HG03457 (cell line): ENCODE data around the gene NR5A2.

Experiments used
- ATAC-seq: cut with Tn5 transposase; IDR thresholded peaks from one replicate; pipeline ENCODE4 v1.9.1; 2021; ENCODE audit warnings: moderate number of reproducible peaks; ENCODE audit not compliant: unreplicated experiment

Gene NR5A2

DNA sequence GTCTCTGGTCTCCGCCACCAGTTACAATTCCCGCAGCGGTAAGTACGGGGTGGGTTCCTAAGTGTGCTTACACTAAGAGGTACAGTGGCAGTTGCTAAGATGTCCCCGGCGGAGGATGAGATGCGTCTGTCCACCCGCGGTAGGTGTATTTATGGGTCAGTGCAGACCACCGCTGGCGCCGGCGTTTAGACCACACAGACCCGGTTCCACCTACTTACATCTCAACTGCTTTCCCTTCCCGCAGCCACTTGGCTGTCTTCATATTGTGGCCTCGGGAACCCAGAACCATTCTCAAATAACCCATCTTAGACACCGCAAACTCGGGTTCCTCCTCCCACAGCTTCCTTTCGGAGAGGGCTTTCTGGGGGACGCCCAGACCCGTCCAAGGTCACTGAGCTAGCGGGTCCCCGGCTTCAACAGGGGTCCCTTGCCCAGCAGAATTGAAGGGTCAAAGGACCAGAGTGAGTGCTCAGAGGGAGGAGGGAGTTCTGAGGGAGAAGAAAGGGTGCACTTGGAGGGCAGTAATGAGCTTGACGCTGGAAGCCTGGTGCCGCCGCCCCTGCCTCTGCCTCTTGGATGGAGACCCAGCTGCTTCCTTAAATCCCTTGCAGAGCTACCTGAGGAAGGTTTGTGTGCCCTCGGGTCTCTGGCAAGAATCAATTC is 8.6 kb downstream of the NR5A2 start:
- ATAC-seq = no peak

DNA sequence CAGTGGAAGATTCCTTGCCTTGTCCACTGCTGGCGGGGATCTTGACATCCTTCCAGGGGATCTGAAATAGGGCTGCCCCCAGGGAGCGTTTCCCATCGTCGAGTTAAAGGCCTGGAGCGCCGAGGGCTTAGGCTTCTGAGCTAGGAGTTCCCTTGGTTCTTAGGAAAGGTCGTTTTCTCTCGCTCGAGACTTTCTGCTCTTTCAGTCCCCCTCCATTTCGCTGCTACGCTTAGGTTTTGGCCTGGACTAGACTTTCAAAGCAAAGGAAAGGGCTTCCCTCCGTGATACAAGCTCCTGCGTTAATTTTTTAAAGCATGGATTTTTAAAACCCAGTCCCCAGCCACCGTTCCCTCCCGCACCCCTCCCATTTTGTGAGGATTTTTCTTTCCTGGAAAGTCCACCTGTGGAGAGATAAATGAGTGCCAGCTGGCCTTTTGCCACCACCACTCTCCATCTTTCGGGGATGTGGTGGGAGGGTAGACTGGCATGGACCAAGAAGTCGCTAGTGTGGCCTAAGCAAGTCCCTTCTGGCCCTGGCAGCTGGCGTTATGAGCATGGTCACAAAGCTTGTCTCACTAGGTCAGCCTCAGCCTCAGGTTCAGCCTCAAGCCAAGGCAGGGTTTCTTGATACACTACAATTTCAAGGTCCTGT is 9.2 kb downstream of the NR5A2 start:
- no peak for ATAC-seq

DNA sequence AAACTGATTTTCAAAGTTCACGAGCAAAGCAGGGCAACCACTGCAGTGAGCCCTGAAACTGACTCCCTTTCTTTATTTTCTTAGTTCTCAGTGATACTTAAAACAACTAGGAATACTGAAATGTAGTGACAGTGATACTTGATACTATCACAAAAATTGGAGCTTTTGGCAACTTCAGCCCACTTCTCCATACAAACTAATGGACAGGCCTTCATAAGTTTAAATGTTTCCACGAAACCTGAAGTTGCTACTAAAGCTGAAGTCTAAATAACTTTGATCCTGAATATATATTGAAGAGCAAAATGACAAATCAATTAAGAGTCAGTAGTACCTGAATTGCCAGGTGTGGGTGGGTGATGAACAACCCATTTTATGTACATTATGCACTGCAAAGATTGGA is 10.0 kb downstream of the NR5A2 start:
- ATAC-seq = no peak

DNA sequence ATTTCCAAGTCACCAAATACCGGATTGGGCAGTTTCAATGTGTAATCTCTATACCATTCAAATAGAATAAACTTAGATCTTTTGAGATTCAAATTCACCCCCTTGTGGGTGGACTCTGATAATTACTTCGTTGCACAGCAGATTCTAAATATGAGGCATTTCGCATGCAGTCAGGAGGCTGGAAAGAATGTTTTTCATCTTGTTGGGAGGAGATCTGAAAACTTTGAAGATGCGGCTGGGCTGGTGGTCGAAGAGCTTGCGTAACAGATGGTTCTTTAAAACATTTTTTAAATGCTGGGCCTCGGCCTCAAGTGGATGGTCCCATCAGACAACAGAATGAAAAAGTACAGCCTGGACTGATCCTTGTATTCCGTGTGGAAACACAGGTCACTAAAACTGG is 10.4 kb downstream of the NR5A2 start:
- ATAC-seq = no peak

DNA sequence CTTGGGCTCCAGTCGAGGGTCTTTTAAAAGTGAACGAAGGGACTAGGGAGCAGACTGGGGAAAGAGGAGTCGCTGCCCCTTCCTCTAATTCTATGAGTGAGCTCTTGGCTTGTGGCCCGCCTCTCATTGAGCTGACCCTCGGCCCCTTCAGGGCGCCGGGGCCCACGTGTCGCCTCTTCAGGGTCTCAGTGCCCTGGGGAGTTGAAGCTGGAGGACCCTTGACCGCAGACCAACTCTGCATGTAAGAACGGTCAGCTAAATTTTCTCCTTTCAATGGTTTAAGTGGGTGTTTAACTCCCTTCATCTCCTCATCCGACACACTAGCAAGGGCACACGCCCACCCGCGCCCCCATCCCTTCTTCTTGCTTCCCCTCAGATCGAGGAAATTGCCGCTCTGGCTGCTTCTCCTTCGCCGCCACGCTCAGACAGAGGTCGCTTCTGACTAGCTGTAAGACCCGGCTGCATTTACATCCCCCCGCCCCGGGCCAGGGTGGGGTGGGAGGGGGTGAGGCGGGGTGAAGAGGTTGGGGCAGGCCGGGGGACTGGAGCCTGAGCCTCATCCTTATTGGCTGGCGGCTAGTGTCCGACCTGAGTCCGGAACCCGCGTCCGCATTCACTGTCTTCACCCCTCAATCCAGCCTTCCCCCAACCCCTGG is 10.9 kb downstream of the NR5A2 start:
- no peak for ATAC-seq

DNA sequence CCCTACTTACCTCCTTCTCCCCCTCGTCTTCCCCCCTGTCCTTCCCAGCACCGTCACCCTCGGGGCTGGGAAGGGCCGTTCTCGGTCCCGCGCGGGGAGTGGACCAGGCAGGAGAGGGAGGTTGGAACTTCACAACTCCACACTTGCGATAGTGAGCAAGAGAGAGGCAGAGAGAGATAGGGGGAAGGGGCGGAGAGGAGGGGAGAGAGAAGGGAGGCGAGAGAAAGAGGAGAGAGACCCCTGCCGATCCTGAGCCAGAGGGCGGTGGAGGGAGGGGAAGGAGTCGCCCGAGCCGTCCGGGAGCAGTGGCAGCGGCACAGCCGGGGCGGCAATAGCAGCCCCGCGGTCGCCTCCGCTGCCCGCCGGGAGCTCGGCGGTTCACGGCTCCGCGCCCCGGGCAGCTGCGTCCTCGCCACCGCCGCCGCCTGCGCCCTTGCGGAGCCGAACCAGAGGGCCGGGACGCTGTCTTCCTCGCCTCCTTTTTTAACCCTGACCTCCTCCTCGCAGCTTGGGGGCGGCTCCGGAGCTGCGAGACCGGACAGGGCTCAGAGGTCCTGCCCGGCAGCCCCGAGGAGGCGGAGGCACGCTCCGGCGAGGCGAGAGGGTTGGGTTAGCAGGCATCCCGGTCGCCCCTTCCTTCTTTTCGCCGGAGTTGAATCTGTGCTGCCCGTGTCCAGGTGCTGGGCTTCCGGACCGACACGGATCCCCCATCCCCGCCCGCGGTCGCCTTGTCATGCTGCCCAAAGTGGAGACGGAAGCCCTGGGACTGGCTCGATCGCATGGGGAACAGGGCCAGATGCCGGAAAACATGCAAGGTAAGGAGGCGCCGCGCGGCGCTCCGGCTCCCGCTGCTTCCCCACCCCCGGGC is 11.7 kb downstream of the NR5A2 start:
- ATAC-seq = no peak

DNA sequence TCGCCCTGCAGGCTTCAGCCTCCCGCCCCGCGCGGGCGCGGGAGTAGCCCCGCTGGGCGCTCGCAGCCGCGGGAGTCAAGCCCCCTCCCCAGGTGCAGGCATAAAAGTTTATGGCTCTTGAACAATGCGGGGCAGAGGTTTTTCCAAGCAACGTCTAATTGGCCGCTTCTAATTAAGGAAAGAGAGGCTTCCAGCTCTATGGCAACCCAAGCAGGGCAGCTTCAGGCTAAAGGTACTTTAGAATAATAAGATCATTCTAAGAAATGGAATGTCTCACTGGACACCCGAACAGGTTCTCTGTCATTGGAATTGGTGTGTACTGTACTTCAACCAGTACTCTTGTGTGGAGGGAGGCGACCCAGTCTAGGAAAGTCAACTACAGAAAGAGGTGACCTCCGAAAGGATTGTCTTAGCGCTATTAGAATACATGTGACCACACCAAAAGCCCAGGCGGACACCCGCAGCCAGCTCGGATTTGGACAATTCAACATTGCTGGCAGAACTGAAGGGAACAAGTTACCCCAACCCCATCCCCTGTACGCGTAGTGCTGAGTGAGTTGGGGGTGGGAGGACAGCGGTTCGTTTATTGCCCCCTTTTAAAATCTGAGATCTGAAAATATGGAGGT is 12.5 kb downstream of the NR5A2 start:
- no peak for ATAC-seq

DNA sequence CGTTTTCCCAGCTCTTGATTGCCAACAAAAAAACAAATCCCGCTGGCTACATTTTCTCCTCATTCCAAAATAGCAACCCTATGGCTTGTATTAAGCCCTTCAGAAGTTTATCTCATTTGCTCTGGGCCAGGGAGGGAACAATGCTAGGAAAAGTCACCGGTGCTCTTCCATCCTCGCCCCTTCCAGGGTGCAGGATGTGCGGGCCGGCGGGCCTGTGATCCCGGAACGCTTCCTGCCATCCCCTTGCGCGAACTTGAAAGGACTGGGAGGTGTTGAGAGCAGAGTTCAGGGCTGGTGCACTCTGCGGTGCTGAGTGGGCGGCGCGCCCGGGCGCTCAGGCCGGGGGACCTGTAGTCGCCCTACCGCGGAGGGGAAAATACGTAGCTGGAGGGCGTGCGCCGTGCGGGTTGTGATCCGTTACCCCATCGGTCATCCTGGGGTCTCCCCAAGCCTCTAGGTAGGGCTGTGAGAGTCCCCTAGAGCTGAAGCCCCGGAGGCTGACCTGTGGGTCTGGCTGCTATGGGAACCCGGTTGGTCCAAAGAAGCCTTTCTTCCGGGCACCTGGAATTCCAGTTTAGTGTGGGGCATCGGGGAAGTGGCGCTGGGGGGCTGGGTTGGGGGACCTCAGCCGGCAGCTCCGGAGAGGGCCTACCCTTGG is 13.1 kb downstream of the NR5A2 start:
- ATAC-seq = no peak

DNA sequence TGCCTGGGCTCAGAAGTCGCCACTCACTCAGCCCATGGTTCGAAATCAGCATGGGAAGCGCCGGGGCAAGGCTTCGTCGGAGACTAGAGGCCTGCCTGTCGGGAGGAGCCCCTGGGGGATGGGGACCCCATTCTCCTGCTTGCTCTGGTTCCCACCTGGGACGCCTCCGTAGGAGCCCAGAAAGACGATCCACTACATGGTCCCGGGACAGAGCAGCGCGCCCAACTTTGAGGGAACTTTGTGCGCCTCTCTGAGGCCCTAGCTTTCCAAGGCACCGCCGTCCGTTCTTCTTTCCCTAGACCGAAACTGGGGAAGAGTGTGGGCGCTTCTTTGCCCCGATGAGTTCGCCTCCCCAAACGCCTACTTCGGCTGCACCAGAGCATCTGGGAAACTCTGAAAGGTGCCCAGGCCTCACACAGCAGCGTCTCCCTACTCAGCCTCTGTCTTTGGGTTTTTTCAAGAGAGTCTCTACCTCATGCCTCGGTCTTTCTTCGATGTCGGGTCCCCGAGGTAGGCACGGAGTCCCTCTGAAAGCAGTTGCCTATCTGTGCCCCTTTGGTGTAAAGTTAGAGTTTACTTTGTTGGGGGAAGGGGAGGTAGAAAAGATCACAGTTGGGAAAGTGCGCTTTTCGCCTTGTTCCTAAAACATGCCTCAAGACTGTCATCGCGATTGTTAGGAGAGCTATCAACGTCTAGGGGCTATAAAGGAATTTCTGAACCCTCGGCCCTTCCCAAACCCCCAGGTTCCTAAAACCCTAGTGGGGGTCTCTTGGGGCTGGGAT is 14.0 kb downstream of the NR5A2 start:
- ATAC-seq = no peak

DNA sequence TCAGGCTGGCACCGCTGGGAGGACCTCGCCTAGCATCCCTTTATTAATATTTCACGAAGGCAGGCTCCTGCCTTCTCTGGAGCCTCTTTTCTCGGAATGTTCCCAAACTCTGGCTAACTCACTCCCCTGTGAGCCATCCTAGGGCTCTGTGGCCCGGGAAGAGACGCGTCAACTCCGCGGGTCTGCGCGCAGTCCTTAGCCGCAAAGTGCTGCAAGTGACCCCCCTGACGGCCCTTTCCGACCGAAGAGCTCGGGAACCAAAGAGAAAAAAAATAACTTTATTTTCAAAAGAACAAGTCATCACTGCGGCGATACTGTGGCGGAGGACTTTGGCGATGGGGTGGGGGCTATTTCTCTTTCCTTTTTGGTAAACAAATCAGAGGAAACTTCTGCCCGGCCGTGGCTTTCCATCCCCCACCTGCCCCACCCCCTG is 14.6 kb downstream of the NR5A2 start:
- ATAC-seq = no peak

DNA sequence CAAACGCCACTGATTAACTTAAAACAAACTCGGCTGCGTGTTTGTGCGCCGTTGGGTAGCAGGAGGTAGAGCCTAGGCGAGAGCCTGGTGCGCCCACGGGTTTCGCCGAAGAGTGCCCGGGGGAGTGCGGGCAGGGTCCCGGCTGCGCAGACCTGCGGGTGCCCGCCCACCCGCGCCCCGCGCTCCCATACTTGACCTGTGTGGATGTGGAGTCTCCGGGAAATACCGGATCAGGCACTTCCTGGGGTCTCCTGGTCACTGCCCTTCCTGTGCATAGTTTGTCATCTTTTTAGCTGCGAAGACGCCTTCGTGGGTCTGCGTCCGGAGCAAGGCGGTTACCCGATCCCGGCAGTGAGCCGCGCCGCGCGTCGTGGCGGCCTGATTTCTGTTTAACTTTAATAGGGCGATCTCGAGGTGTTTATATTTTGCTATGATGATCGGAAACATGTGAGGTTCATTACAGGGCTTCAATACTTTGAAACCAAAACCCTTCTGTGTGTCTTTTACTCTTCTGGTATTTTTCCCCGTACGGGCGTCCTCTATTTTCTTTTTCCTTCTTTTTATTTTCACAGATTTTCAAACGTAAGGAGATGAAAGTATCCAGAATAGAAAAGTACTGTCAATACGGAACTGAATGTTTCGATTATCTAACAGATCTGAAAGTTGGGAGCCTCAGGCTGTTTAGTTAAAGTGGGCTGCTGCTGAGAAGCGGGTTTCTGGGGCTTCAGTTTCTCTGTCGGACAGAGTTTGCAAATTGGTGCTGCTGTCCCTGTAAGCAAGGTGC is 15.2 kb downstream of the NR5A2 start:
- ATAC-seq = no peak

DNA sequence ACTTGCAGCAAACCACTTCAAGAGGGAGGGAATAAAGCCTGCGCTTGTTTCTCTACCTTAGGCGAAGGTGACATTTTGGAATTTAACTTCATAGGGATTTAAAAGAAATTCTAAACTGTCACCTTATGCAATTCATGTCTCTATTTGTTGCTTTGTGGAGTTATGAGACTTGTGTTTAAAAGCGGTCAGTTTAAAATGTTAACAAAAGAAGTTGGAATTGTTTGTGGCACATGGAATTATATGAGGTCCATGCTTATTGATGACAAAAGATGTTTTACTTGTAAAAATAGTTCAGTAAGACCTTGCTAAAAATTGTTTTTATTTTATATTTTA is 15.8 kb downstream of the NR5A2 start:
- ATAC-seq = no peak

DNA sequence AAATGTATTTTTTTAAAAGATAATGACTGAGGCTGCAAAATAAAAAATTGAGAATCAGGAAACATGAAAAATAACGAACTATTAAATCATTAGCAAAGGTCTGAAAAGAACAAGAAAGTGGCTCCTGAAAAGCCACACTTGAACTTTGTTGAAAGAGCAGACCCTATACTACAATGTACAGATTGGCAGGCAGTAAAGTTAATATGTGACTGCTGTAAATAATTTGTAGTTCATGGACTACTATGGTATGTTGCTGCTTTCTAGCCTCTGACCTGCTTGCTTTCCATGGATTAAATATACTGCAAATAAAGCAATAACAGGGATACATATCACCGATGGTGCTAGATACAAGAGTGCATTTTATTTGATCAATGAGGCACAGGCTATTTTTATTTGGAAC is 18.6 kb downstream of the NR5A2 start:
- no peak for ATAC-seq

DNA sequence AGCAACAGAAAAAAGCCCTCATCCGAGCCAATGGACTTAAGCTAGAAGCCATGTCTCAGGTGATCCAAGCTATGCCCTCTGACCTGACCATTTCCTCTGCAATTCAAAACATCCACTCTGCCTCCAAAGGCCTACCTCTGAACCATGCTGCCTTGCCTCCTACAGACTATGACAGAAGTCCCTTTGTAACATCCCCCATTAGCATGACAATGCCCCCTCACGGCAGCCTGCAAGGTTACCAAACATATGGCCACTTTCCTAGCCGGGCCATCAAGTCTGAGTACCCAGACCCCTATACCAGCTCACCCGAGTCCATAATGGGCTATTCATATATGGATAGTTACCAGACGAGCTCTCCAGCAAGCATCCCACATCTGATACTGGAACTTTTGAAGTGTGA is 20.7 kb downstream of the NR5A2 start:
- ATAC-seq = no peak

DNA sequence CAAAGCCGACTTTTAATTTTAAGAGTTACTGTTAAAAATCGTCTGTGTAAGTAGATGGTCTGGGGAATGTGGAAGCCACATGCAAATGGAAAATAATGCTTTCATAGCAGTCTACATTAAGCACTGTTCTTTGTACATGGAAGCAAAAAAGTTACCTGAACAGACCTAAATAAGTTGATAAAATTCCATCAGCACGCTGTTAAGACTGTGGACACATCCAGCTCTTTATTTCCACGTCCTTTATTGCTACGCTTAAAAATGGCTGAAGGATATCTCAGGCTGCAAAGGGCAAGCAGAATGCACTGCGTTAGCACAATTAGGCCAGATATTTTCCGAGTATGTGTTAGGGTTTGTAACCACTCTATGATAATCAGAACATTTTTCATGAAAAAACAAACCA is 22.3 kb downstream of the NR5A2 start:
- no peak for ATAC-seq

DNA sequence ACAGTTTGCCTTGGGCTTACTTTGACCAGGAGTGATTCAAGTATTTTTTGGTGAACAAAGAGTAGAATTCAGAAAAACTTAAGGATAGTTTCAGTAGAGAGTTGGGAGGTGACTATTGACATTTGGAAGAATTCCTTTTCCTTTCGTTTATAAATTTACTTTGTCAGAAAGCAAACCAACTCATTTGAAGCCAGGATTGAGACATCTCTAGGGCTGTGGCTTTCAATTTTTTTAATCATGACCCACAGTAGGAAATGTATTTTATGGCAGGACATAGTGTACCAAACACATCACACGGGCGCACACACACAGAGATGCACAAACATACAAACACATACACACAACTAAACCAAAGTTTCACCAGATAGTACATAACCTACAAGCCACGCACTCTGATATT is 24.1 kb downstream of the NR5A2 start:
- no peak for ATAC-seq

DNA sequence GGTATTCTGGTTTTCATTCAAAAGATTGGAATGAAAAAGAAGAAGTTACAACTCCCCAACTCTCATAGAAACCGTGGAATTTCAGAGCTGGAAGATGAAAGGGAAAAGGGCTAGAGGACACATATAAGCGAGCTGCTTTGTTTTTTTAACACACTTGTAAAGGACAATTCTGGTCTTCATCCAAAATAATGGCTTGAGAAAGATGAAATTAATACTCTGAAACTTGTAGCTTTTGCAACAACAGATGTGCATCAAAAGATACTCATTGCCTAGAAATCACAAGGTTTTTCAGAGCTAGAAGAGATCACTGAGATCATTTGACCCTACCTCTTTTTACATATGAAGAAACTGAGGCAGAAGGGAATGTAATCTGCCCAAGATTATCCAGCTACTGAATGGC is 25.6 kb downstream of the NR5A2 start:
- ATAC-seq = no peak

DNA sequence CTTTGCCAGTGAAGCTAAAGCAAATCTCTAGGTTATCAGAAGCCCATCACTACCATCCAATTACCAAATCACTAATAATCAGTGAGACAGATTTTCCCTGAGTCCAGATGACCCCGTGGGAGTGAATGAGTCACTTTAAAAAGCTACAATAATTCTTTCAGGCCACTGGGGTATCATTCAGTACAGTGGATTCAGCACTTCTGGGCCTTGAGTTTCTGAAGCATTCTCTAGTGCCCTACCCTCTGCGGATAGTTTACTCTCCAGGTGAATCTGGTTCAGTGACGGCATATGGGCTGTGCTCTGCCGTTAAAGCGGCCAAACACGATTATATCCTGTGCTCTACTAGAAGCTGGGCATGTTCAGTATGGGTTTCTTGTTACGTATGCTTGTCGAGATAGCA is 26.1 kb downstream of the NR5A2 start:
- ATAC-seq = no peak

DNA sequence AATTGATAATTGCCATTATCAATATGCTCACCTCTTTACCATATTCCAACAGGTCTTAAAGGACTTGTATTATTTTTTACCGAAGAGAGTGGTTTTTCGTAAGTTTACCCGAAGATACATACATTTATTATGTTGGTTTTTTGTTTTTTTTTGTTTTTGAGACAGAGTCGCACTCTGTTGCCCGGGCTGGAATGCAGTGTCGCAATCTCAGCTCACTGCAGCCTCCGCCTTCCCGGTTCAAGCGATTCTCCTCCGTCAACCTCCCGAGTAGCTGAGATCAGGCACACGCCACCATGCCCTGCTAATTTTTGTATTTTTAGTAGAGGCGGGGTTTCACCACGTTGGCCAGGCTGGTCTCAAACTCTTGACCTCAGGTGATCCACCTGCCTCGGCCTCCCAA is 30.8 kb downstream of the NR5A2 start:
- ATAC-seq = no peak
